ENCODE results near the gene CCSER1.

DNA sequence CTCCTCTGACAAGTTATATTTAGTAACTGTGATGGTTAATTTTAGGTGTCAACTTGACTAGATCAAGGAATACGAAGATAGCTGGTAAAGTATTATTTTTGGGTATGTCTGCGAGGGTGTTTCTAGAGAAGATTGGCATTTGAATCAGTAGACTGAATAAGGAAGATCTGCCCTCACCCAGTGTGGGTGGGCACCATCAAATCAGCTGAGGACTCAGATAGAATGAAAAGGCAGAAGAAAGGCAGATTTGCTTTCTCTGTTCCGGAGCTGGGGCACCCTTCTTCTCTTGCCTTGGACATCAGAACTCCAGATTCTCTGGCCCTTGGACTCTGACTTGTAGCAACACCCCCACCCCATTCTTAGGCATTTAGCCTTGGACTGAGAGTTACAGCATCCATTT is 981.6 kb downstream of the CCSER1 start:
- no peak for TF ChIP-seq EZH2phosphoT487 (IDR thresholded peaks at IDR 0.05; ENCODE audit: borderline replicate concordance)
- TF ChIP-seq, protein P1, sequence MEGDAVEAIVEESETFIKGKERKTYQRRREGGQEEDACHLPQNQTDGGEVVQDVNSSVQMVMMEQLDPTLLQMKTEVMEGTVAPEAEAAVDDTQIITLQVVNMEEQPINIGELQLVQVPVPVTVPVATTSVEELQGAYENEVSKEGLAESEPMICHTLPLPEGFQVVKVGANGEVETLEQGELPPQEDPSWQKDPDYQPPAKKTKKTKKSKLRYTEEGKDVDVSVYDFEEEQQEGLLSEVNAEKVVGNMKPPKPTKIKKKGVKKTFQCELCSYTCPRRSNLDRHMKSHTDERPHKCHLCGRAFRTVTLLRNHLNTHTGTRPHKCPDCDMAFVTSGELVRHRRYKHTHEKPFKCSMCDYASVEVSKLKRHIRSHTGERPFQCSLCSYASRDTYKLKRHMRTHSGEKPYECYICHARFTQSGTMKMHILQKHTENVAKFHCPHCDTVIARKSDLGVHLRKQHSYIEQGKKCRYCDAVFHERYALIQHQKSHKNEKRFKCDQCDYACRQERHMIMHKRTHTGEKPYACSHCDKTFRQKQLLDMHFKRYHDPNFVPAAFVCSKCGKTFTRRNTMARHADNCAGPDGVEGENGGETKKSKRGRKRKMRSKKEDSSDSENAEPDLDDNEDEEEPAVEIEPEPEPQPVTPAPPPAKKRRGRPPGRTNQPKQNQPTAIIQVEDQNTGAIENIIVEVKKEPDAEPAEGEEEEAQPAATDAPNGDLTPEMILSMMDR (conservative IDR thresholded peaks at IDR 0.05; ENCODE audit: low read length), result no peak

Measured in Loucy (cell line).